HepG2 (cell line): ENCODE data around the gene IGFN1. TPM values are rescaled to one million over a fixed set of nuclear protein-coding genes. Genes with fewer than 3 reads are reported as not detected.

ENCODE experiments used
- ATAC-seq: fragments of 200-7000 bp; cut with Tn5 transposase; 3 replicates; pipeline ENCODE4 v1.9.1; 2020; ENCODE audit warnings: mild to moderate bottlenecking, moderate library complexity
- BruUV-seq: library from RNA; stranded (reverse); fragments of 400-500 nt; replicated peaks from 2 replicates; lab custom pipeline; 2021; lab: Mats Ljungman, UMichigan
- CTCF ChIA-PET: fragments of 300-600 bp; formaldehyde crosslinking; extraction: SDS; loops from one replicate; lab custom pipeline; 2021; ENCODE audit warnings: low total read pairs, inconsistent platforms, low intra/inter-chr PET ratio; lab: Yijun Ruan, JAX
- POLR2A ChIA-PET: fragments of 350-600 bp; sonication (Branson Sonifier 250); formaldehyde crosslinking; loops from one replicate; lab custom pipeline; 2020; ENCODE audit warnings: antibody characterized with exemption, inconsistent platforms; lab: Yijun Ruan, JAX
- DNase-seq: peaks from one replicate; pipeline ENCODE4 v3.0.0-alpha.2; 2015; ENCODE audit warnings: low spot score
- FAIRE-seq: peaks from 3 replicates; lab custom pipeline; 2011; peaks lifted over from hg19 to GRCh38; lab: Jason Lieb, UNC
- H2AFZ ChIP-seq: one replicate; pipeline ENCODE4 v1.6.1; 2011; ENCODE audit warnings: low read length, inconsistent platforms
- H3K27ac ChIP-seq: fragments of 300-600 bp; 3 replicates; pipeline ENCODE4 v1.8.0; 2011; ENCODE audit warnings: mixed run types, mild to moderate bottlenecking, mixed read lengths, low read length, inconsistent platforms; ENCODE audit not compliant: insufficient read depth; ENCODE audit errors: extremely low read length
- H3K27me3 ChIP-seq, 2 experiments: fragments of 200-600 bp in 1 of 2; 2 replicates in 1 of 2; 3 replicates in 1 of 2; pipeline versions ENCODE4 v1.6.0 to v1.8.0; 2011; ENCODE audit warnings: low read length in 2 of 2, mild to moderate bottlenecking in 2 of 2, moderate library complexity in 2 of 2, inconsistent platforms in 1 of 2; ENCODE audit not compliant: insufficient read depth in 2 of 2, control insufficient read depth in 1 of 2
- H3K36me3 ChIP-seq, 2 experiments: fragments of 200-600 bp in 1 of 2; replicated peaks in 1 of 2; 2 replicates in 1 of 2; 3 replicates in 1 of 2; pipeline versions ENCODE4 v1.5.1 to v1.8.0; 2011; ENCODE audit warnings: low read length in 2 of 2, inconsistent platforms in 1 of 2; ENCODE audit not compliant: insufficient read depth in 2 of 2, control insufficient read depth in 1 of 2
- H3K4me1 ChIP-seq: 2 replicates; pipeline ENCODE4 v1.5.1; 2012; ENCODE audit warnings: low read length, inconsistent platforms; ENCODE audit not compliant: insufficient read depth
- H3K4me2 ChIP-seq: 2 replicates; pipeline ENCODE4 v1.6.0; 2011; ENCODE audit warnings: low read depth, low read length, inconsistent platforms
- H3K4me3 ChIP-seq, 3 experiments: fragments of 200-600 bp in 1 of 3; sonication (generic), shearing (Covaris generic) in 1 of 3; replicated peaks in 1 of 3; 2 replicates each; pipeline ENCODE4 v1.5.1; 2011 to 2016; ENCODE audit warnings: low read length in 3 of 3, inconsistent platforms in 2 of 3, low read depth in 2 of 3, mild to moderate bottlenecking in 2 of 3, control low read depth in 1 of 3, mixed read lengths in 1 of 3; ENCODE audit not compliant: insufficient read depth in 1 of 3
- H3K79me2 ChIP-seq: one replicate; pipeline ENCODE4 v1.6.1; 2011; ENCODE audit warnings: low read length, inconsistent platforms; ENCODE audit not compliant: insufficient read depth
- H3K9ac ChIP-seq: 2 replicates; pipeline ENCODE4 v1.6.0; 2011; ENCODE audit warnings: mild to moderate bottlenecking, low read depth, low read length, inconsistent platforms; ENCODE audit not compliant: insufficient read depth
- H3K9me3 ChIP-seq: 2 replicates; pipeline ENCODE4 v1.5.1; 2012; ENCODE audit warnings: mild to moderate bottlenecking, low read length
- H4K20me1 ChIP-seq: 2 replicates; pipeline ENCODE4 v1.6.0; 2011; ENCODE audit warnings: inconsistent platforms, mild to moderate bottlenecking, low read length, moderate library complexity; ENCODE audit not compliant: insufficient read depth
- ARID5B ChIP-seq: IDR thresholded peaks from 2 replicates; pipeline ENCODE4 v1.4.0; 2020; ENCODE audit warnings: mild to moderate bottlenecking, missing genetic modification reagents
- FOXA3 ChIP-seq: IDR thresholded peaks from 2 replicates; pipeline ENCODE4 v1.6.1; 2016; ENCODE audit warnings: missing genetic modification reagents, missing compliant biosample characterization
- GMEB2 ChIP-seq: IDR thresholded peaks from 2 replicates; pipeline ENCODE4 v1.6.1; 2016; ENCODE audit warnings: missing biosample characterization, missing genetic modification reagents, low read depth
- KDM5A ChIP-seq: fragments of 200-600 bp; sonication (generic); IDR thresholded peaks from 2 replicates; pipeline ENCODE4 v1.7.0; 2018; ENCODE audit warnings: antibody characterized with exemption, mild to moderate bottlenecking, low read length, borderline replicate concordance
- PRPF4 ChIP-seq: fragments of 200-400 bp; formaldehyde crosslinking; IDR thresholded peaks from 2 replicates; pipeline ENCODE4 v1.6.1; 2016; ENCODE audit warnings: low read length, low read depth; ENCODE audit not compliant: poor library complexity, severe bottlenecking
- SALL1 ChIP-seq: sonication (generic); formaldehyde crosslinking; IDR thresholded peaks from 2 replicates; pipeline ENCODE4 v1.8.0; 2022; ENCODE audit warnings: mild to moderate bottlenecking, missing genetic modification reagents
- SRY ChIP-seq: sonication (generic); formaldehyde crosslinking; IDR thresholded peaks from 2 replicates; pipeline ENCODE4 v1.8.0; 2022; ENCODE audit warnings: mild to moderate bottlenecking, missing genetic modification reagents
- ZBTB38 ChIP-seq: sonication (generic); formaldehyde crosslinking; IDR thresholded peaks from 2 replicates; pipeline ENCODE4 v1.5.1; 2020; ENCODE audit warnings: mild to moderate bottlenecking, missing genetic modification reagents
- ZBTB42 ChIP-seq: sonication (generic); formaldehyde crosslinking; IDR thresholded peaks from 2 replicates; pipeline ENCODE4 v1.5.0; 2020; ENCODE audit warnings: mild to moderate bottlenecking, missing genetic modification reagents
- ZNF337 ChIP-seq: sonication (generic); formaldehyde crosslinking; IDR thresholded peaks from 2 replicates; pipeline ENCODE4 v1.5.1; 2020; ENCODE audit warnings: missing genetic modification reagents, low read depth, mild to moderate bottlenecking, borderline replicate concordance
- ZNF431 ChIP-seq: sonication (generic); formaldehyde crosslinking; IDR thresholded peaks from 2 replicates; pipeline ENCODE4 v1.9.0; 2022; ENCODE audit warnings: missing genetic modification reagents, low read depth, mild to moderate bottlenecking, borderline replicate concordance
- ZNF552 ChIP-seq: sonication (generic); formaldehyde crosslinking; IDR thresholded peaks from 2 replicates; pipeline ENCODE4 v1.9.0; 2022; ENCODE audit warnings: missing genetic modification reagents, mild to moderate bottlenecking, borderline replicate concordance
- WGBS: methylation state at CpG from one replicate; pipeline ENCODE4 v1.1.6; 2017; ENCODE audit warnings: low lambda C conversion rate; 5-methylcytosine and 5-hydroxymethylcytosine counted together
- in situ Hi-C: cut with HindIII; loops from 2 replicates; pipeline ENCODE4 v1.10.0; 2017; ENCODE audit warnings: low pct_unique_long_range_greater_than_20kb; ENCODE audit not compliant: extremely low pct_ligation_motif_present
- intact Hi-C: fragments of 100-400 bp; cut with micrococcal nuclease; formaldehyde crosslinking; loops from one replicate; pipeline ENCODE4 v1.10.0; 2022; ENCODE audit not compliant: unreplicated experiment
- polyA plus RNA-seq, 8 experiments: library from polyadenylated mRNA; depleted of rRNA in 3 of 8; stranded (reverse) in 7 of 8; unstranded in 1 of 8; fragments of >200 nt; fragmentation: Illumina TruSeq in 4 of 8; extraction: Trizol in 4 of 8; gene quantifications; 2 replicates each; pipeline versions ENCODE4 v1.2.1 to v1.2.3, GENCODE V29; 2011 to 2016; ENCODE audit warnings: low read depth in 4 of 8, missing spikeins in 1 of 8, mixed read lengths in 1 of 8; ENCODE audit not compliant: insufficient read depth in 1 of 8
- total RNA-seq, 5 experiments: library from RNA; depleted of rRNA; stranded (reverse); fragments of >200 nt; fragmentation: Illumina TruSeq; extraction: Trizol; gene quantifications; 2 replicates each; pipeline ENCODE4 v1.2.3, GENCODE V29; 2016; ENCODE audit warnings: low read depth in 1 of 5
- TF ChIP-seq, protein P1 (sequence below): sonication (generic); formaldehyde crosslinking; IDR thresholded peaks from 2 replicates; pipeline ENCODE4 v1.4.0; 2020; ENCODE audit warnings: missing genetic modification reagents
- TF ChIP-seq, protein P2 (sequence below): sonication (generic); formaldehyde crosslinking; IDR thresholded peaks from 2 replicates; pipeline ENCODE4 v1.5.1; 2020; ENCODE audit warnings: mild to moderate bottlenecking, moderate library complexity, missing genetic modification reagents

IGFN1 gene
- total and polyA plus RNA-seq, 2 of the 13 experiments (the other 11 are each of a cell fraction or from before 2014, with no cell fraction given) = 0.04 to 0.05 TPM

- no peak for ATAC-seq
- H3K4me2 ChIP-seq = no peak overlapping the region
- H3K4me3 ChIP-seq = no peak overlapping the region
- H3K9ac ChIP-seq = no peak overlapping the region
- H3K36me3 ChIP-seq = no peaks in the 10 kb centered on the region
- H2AFZ ChIP-seq = no peak overlapping the region
- H3K79me2 ChIP-seq = no peaks in the 10 kb centered on the region
- no peaks in the 10 kb centered on the region for H4K20me1 ChIP-seq
- 18% methylated on average over 4 of the region's 4 CpGs for WGBS
- peaks cover 2 to 51% of the 10 kb centered on the region in 2 experiments; a peak in 4 of 5 replicates for H3K27me3 ChIP-seq
- BruUV-seq = no TSS peak
- CTCF ChIA-PET = no interaction called here
- POLR2A ChIA-PET = no interaction called here
- FAIRE-seq = no peak
- H3K27ac ChIP-seq = no peak overlapping the region
- in situ Hi-C loops (no loop called here), intact Hi-C loops (no loop called here)
- H3K4me1 ChIP-seq = no peaks in the 10 kb centered on the region
- no peaks in the 10 kb centered on the region for H3K9me3 ChIP-seq
- DNase-seq = no peak
- TF ChIP-seq, protein P1, sequence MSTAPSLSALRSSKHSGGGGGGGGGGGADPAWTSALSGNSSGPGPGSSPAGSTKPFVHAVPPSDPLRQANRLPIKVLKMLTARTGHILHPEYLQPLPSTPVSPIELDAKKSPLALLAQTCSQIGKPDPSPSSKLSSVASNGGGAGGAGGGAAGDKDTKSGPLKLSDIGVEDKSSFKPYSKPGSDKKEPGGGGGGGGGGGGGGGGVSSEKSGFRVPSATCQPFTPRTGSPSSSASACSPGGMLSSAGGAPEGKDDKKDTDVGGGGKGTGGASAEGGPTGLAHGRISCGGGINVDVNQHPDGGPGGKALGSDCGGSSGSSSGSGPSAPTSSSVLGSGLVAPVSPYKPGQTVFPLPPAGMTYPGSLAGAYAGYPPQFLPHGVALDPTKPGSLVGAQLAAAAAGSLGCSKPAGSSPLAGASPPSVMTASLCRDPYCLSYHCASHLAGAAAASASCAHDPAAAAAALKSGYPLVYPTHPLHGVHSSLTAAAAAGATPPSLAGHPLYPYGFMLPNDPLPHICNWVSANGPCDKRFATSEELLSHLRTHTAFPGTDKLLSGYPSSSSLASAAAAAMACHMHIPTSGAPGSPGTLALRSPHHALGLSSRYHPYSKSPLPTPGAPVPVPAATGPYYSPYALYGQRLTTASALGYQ = no peak
- TF ChIP-seq SRY (CRISPR knock-in tag) = no peak
- TF ChIP-seq GMEB2 (CRISPR knock-in tag) = no peak
- TF ChIP-seq KDM5A = no peak
- no peak for TF ChIP-seq FOXA3 (CRISPR knock-in tag)
- no peak for TF ChIP-seq SALL1
- TF ChIP-seq, protein P2, sequence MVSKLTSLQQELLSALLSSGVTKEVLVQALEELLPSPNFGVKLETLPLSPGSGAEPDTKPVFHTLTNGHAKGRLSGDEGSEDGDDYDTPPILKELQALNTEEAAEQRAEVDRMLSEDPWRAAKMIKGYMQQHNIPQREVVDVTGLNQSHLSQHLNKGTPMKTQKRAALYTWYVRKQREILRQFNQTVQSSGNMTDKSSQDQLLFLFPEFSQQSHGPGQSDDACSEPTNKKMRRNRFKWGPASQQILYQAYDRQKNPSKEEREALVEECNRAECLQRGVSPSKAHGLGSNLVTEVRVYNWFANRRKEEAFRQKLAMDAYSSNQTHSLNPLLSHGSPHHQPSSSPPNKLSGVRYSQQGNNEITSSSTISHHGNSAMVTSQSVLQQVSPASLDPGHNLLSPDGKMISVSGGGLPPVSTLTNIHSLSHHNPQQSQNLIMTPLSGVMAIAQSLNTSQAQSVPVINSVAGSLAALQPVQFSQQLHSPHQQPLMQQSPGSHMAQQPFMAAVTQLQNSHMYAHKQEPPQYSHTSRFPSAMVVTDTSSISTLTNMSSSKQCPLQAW (CRISPR knock-in tag) = no peak
- TF ChIP-seq ARID5B = no peak
- TF ChIP-seq ZNF431 (CRISPR knock-in tag) = no peak
- no peak for TF ChIP-seq ZNF552 (CRISPR knock-in tag)
- no peak for TF ChIP-seq ZBTB42 (CRISPR knock-in tag)
- TF ChIP-seq ZNF337 = no peak
- TF ChIP-seq ZBTB38 (CRISPR knock-in tag) = no peak
- no peak for TF ChIP-seq PRPF4
These were observed 86.8 kb downstream of the IGFN1 start for GRCh38 chr1:201277441-201277840.
